Measurements from ENCODE around the gene GDA.

The GDA gene

DNA sequence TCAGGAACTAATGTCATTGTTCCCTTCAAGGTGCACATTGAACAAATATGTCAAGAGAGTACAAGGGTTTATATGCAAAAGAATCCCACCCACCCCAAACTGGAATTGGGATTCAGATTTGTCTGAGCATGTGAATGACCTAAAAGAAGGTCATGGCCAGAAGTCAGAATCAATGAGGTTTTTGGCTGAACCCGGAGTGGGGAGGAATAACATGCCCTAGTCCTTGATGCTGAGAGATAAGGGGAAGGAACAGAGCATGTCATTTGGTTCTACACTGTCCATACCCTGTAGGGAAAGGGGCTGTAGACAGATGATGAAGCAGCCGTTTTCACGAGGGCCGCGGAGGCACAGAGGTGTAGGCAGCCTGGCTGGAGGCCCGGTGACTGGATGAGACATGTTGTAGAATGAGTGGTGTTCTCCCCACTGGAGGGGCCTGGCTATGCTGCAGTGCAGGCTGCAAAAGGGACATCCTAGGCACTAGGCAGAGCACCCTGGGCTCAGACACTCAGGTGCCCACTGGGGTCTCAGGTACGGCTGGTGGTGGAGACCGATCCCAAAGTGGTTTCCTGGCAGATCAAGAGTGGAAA lies 149.9 kb downstream of the GDA start:
- H3K79me2 ChIP-seq (ENCODE audit: low read length): no peaks in the 10 kb centered on the region
- no peak overlapping the region for H3K27ac ChIP-seq (ENCODE audit: low read length)
- no peak overlapping the region for H3K9ac ChIP-seq (ENCODE audit: low read length)
- peaks cover 10% of the 10 kb centered on the region; the same call in 1 of the 2 replicates for H3K4me1 ChIP-seq (ENCODE audit: low read length)
- H4K20me1 ChIP-seq (ENCODE audit: insufficient read depth, low read length): no peaks in the 10 kb centered on the region
- no peaks in the 10 kb centered on the region for H3K27me3 ChIP-seq (replicated peaks; ENCODE audit: insufficient read depth, low read length)
- no peaks in the 10 kb centered on the region for H3K9me3 ChIP-seq (replicated peaks; ENCODE audit: insufficient read depth, low read length)
- DNase-seq: no peak
- H2AFZ ChIP-seq (ENCODE audit: low read length): no peak overlapping the region
- TF ChIP-seq, protein P1, sequence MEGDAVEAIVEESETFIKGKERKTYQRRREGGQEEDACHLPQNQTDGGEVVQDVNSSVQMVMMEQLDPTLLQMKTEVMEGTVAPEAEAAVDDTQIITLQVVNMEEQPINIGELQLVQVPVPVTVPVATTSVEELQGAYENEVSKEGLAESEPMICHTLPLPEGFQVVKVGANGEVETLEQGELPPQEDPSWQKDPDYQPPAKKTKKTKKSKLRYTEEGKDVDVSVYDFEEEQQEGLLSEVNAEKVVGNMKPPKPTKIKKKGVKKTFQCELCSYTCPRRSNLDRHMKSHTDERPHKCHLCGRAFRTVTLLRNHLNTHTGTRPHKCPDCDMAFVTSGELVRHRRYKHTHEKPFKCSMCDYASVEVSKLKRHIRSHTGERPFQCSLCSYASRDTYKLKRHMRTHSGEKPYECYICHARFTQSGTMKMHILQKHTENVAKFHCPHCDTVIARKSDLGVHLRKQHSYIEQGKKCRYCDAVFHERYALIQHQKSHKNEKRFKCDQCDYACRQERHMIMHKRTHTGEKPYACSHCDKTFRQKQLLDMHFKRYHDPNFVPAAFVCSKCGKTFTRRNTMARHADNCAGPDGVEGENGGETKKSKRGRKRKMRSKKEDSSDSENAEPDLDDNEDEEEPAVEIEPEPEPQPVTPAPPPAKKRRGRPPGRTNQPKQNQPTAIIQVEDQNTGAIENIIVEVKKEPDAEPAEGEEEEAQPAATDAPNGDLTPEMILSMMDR (IDR thresholded peaks at IDR 0.05; ENCODE audit: low read length): no peak
- no peak for TF ChIP-seq EZH2phosphoT487 (IDR thresholded peaks at IDR 0.05; ENCODE audit: low read length)
- TF ChIP-seq EZH2 (optimal IDR thresholded peaks at IDR 0.05; ENCODE audit: low read depth, low read length): no peak
- H3K4me3 ChIP-seq (ENCODE audit: low read length): no peak overlapping the region
- H3K36me3 ChIP-seq (replicated peaks; ENCODE audit: insufficient read depth, low read length): no peaks in the 10 kb centered on the region
- H3K4me2 ChIP-seq (ENCODE audit: low read depth, low read length): no peak overlapping the region
- H3K9me2 ChIP-seq (replicated peaks; ENCODE audit: insufficient read depth, low read length): no peaks in the 10 kb centered on the region
- H3F3A ChIP-seq (ENCODE audit: insufficient read depth, low read length): no peaks in the 10 kb centered on the region

DNA sequence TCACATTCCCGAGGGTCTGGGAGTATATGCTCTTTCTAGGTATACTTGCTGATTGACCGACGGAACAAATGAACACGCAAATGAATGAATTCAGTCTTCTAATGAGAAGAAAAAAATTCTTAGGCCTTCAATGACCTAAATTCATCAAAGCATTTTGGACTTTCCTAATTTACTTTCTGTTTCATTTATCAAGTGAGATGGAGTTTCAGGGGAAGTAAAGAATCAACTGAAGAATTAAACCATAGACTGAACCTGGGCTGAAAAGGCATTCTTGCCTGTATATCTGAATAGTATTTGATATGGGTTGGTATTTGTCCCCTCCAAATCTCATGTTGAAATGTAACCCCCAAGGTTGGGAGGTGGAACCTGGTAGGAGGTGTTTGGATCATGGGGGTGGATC lies 151.6 kb downstream of the GDA start:
- no peaks in the 10 kb centered on the region for H3K9me2 ChIP-seq (replicated peaks; ENCODE audit: insufficient read depth, low read length)
- no peak overlapping the region for H3K9ac ChIP-seq (ENCODE audit: low read length)
- no peaks in the 10 kb centered on the region for H3K36me3 ChIP-seq (replicated peaks; ENCODE audit: insufficient read depth, low read length)
- H3K79me2 ChIP-seq (ENCODE audit: low read length): no peaks in the 10 kb centered on the region
- peak overlapping the region; percentile 27; the same call in 1 of the 2 replicates for H2AFZ ChIP-seq (ENCODE audit: low read length)
- DNase-seq: peak; percentile 47
- H4K20me1 ChIP-seq (ENCODE audit: insufficient read depth, low read length): no peaks in the 10 kb centered on the region
- peak overlapping the region; percentile 14; the same call in 1 of the 2 replicates for H3K4me2 ChIP-seq (ENCODE audit: low read depth, low read length)
- H3F3A ChIP-seq (ENCODE audit: insufficient read depth, low read length): no peaks in the 10 kb centered on the region
- H3K9me3 ChIP-seq (replicated peaks; ENCODE audit: insufficient read depth, low read length): no peaks in the 10 kb centered on the region
- H3K4me3 ChIP-seq (ENCODE audit: low read length): no peak overlapping the region
- TF ChIP-seq EZH2 (optimal IDR thresholded peaks at IDR 0.05; ENCODE audit: low read depth, low read length) (no peak), EZH2phosphoT487 (IDR thresholded peaks at IDR 0.05; ENCODE audit: low read length) (no peak)
- TF ChIP-seq, protein P1 (IDR thresholded peaks at IDR 0.05; ENCODE audit: low read length): no peak
- H3K4me1 ChIP-seq (ENCODE audit: low read length): peaks cover 20% of the 10 kb centered on the region
- no peak overlapping the region for H3K27ac ChIP-seq (ENCODE audit: low read length)
- no peaks in the 10 kb centered on the region for H3K27me3 ChIP-seq (replicated peaks; ENCODE audit: insufficient read depth, low read length)
